Ascending aorta (tissue), 2 donors: Measurements from ENCODE around the gene DAGLA. TPM values are rescaled to one million over a fixed set of nuclear protein-coding genes. Genes with fewer than 3 reads are reported as not detected.

Experiments used
- DNase-seq, 2 donors: peaks; one replicate each; pipeline ENCODE4 v3.0.0-alpha.2; 2019; ENCODE audit warnings: low spot score in 2 of 2
- H3K27ac ChIP-seq, 2 donors: fragments of 200-600 bp; sonication (generic); one replicate each; pipeline ENCODE4 v1.5.1; 2016 to 2017; ENCODE audit warnings: mild to moderate bottlenecking in 1 of 2
- H3K27me3 ChIP-seq: fragments of 200-600 bp; sonication (generic); one replicate; pipeline ENCODE4 v1.5.1; 2017
- H3K36me3 ChIP-seq, 2 donors: fragments of 200-600 bp; sonication (generic); one replicate each; pipeline ENCODE4 v1.5.1; 2016
- H3K4me1 ChIP-seq, 2 donors: fragments of 200-600 bp; sonication (generic); one replicate each; pipeline ENCODE4 v1.5.1; 2016 to 2017; ENCODE audit warnings: mild to moderate bottlenecking in 1 of 2
- H3K4me3 ChIP-seq, 2 donors: fragments of 200-600 bp; sonication (generic); one replicate each; pipeline ENCODE4 v1.5.1; 2016 to 2017; ENCODE audit warnings: mild to moderate bottlenecking in 1 of 2
- H3K9me3 ChIP-seq, 2 donors: fragments of 200-600 bp; sonication (generic); one replicate each; pipeline ENCODE4 v1.5.1; 2016
- intact Hi-C: fragments of 100-400 bp; cut with DNase I; formaldehyde crosslinking; loops from one replicate; pipeline ENCODE4 v1.15.1; 2023
- total RNA-seq: library from RNA; depleted of rRNA; stranded (reverse); fragments of >200 nt; gene quantifications from one replicate; pipeline ENCODE4 v1.1.0, GENCODE V29; 2016
- TF ChIP-seq, protein P1 (sequence below), 3 experiments: fragments of 200-600 bp in 2 of 3; fragments of 450-650 bp in 1 of 3; sonication (generic) in 2 of 3; IDR thresholded peaks; one replicate each; pipeline ENCODE4 v1.5.1; 2016 to 2019; ENCODE audit warnings: antibody characterized with exemption in 3 of 3, mild to moderate bottlenecking in 1 of 3, moderate library complexity in 1 of 3

DAGLA gene
- total RNA-seq, 1 donor from 2014 or later = 5.3 TPM

DNA sequence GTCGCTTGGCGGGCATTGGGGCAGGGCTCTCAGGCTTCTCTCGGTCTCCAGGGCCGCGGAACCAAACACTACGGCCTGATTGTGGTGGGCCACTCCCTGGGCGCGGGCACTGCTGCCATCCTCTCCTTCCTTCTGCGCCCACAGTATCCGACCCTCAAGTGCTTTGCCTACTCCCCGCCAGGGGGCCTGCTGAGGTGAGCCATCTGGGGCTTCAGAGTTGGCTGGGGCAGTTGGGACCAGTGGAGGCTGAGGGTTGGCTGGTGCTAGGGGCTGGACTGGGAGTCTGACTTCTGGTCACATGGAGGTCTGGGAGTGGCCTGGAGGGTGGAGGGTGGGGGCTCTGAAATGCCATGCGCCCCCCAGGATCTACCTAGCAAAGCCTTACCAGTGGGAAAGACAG, 56.9 kb downstream of the DAGLA start:
- intact Hi-C loops = no loop called here
- peaks cover 5% of the 10 kb centered on the region in 2 donors for H3K36me3 ChIP-seq
- H3K27me3 ChIP-seq = no peaks in the 10 kb centered on the region
- H3K4me3 ChIP-seq = no peak overlapping the region
- peaks cover 0 to 6% of the 10 kb centered on the region in 2 donors for H3K4me1 ChIP-seq
- no peaks in the 10 kb centered on the region for H3K9me3 ChIP-seq
- TF ChIP-seq, protein P1, sequence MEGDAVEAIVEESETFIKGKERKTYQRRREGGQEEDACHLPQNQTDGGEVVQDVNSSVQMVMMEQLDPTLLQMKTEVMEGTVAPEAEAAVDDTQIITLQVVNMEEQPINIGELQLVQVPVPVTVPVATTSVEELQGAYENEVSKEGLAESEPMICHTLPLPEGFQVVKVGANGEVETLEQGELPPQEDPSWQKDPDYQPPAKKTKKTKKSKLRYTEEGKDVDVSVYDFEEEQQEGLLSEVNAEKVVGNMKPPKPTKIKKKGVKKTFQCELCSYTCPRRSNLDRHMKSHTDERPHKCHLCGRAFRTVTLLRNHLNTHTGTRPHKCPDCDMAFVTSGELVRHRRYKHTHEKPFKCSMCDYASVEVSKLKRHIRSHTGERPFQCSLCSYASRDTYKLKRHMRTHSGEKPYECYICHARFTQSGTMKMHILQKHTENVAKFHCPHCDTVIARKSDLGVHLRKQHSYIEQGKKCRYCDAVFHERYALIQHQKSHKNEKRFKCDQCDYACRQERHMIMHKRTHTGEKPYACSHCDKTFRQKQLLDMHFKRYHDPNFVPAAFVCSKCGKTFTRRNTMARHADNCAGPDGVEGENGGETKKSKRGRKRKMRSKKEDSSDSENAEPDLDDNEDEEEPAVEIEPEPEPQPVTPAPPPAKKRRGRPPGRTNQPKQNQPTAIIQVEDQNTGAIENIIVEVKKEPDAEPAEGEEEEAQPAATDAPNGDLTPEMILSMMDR (IDR thresholded peaks at IDR 0.05) = no peak
- H3K27ac ChIP-seq = no peak overlapping the region
- DNase-seq = no peak

DNA sequence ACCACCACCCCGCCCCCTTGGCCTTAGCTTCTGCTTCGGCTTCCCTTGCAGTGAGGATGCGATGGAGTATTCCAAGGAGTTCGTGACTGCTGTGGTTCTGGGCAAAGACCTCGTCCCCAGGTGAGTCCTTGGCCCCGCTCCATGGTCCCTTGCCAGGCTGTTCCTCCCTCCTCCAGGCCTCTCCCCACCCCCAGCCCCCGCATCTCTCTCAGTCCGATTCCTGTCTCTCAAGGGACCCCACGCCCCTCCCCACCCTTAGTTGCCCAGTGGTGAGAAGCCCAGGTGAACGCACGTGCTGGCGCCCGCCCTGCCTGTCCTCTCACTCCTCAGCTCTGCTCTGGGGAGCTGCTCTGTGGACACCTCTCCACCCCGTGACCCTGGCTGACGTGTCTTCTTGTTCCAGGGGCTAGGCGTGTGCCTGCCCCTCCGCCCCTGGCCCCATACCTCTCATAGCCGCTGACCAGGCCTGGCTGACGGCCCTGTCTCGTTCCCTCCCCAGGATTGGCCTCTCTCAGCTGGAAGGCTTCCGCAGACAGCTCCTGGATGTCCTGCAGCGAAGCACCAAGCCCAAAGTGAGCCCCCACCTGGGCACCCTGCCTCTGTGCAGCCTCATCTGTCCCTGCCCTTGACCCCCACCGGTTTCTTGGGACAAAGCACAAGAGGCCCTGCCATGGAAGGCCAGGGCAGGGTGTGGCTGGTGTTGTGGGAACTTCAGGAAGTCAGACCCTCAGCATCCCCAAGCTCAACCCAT, 57.6 kb downstream of the DAGLA start:
- H3K9me3 ChIP-seq = no peaks in the 10 kb centered on the region
- DNase-seq = no peak
- no peaks in the 10 kb centered on the region for H3K27me3 ChIP-seq
- TF ChIP-seq, protein P1 (IDR thresholded peaks at IDR 0.05) = no peak
- peaks cover 0 to 4% of the 10 kb centered on the region in 2 donors for H3K4me1 ChIP-seq
- intact Hi-C loops = no loop called here
- H3K36me3 ChIP-seq = peaks cover 5% of the 10 kb centered on the region in 2 donors
- H3K4me3 ChIP-seq = no peak overlapping the region
- H3K27ac ChIP-seq = no peak overlapping the region

DNA sequence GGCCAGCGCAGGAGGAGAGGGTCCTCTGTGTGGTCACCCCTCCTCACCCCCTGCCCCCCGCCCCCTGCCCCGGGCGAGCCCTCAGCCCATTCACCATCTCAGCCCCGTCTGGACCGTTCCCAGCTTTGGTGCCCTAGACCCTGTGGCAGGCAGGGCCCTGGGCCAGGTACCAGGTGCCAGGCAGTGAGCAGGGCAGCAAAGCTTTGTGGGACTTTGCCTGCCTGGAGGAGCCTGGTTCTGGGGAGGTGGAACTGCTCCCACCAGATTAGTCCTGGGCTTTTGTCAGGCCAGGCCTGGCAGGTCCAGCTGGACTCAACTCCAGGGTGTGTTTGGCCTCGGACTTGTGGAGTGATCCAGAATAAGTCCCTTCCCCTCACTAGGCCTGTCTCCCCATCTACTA, 58.6 kb downstream of the DAGLA start:
- Histone ChIP-seq H3K27ac (no peak overlapping the region), H3K36me3 (peaks cover 5% of the 10 kb centered on the region in 2 donors), H3K4me3 (no peak overlapping the region), H3K27me3 (no peaks in the 10 kb centered on the region), H3K9me3 (no peaks in the 10 kb centered on the region), H3K4me1 (no peaks in the 10 kb centered on the region)
- intact Hi-C loops = no loop called here
- DNase-seq = no peak
- TF ChIP-seq, protein P1 (IDR thresholded peaks at IDR 0.05) = no peak

DNA sequence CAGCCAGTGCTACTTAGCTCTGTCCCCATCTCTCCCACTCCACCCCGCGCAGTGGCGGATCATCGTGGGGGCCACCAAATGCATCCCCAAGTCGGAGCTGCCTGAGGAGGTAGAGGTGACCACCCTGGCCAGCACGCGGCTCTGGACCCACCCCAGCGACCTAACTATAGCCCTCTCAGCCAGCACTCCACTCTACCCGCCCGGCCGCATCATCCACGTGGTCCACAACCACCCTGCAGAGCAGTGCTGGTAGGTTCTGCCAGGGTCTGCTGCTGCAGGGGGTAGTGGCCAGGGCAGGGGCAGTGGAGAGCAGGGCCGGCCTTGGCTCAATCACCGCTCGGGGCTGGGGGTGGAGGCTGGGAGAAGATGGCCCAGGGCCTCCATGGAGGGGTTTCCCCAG, 59.2 kb downstream of the DAGLA start:
- Histone ChIP-seq H3K4me1 (no peaks in the 10 kb centered on the region), H3K4me3 (no peak overlapping the region), H3K27ac (no peak overlapping the region), H3K9me3 (no peaks in the 10 kb centered on the region), H3K36me3 (peaks cover 5% of the 10 kb centered on the region in 2 donors), H3K27me3 (no peaks in the 10 kb centered on the region)
- intact Hi-C loops = no loop called here
- DNase-seq = no peak
- TF ChIP-seq, protein P1 (IDR thresholded peaks at IDR 0.05) = no peak

DNA sequence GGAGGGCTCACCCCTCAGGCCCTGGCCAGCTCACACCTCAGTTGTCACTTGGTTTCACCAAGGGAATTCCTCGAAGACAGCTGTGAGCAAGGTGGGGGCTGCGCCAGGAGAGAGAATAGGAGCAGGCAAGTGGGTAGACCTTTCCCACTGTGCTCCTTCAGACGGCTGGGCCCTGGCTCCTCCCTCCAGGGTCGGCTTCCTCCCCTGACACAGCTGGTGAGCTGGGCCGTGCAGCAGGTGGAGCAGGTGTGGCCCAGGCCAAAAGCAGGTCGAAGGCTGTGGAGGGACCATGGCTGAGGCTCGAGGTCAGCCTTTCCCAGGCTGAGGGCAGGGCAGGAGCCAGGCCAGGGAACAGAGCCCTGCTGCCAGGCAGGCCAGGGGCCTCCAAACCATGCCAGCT, 59.8 kb downstream of the DAGLA start:
- H3K4me1 ChIP-seq = no peaks in the 10 kb centered on the region
- no peak overlapping the region for H3K27ac ChIP-seq
- intact Hi-C loops = no loop called here
- H3K27me3 ChIP-seq = no peaks in the 10 kb centered on the region
- peaks cover 5% of the 10 kb centered on the region in 2 donors for H3K36me3 ChIP-seq
- TF ChIP-seq, protein P1 (IDR thresholded peaks at IDR 0.05) = no peak
- DNase-seq = no peak
- H3K4me3 ChIP-seq = no peak overlapping the region
- no peaks in the 10 kb centered on the region for H3K9me3 ChIP-seq
